HFF-Myc (cell line): ENCODE results near the gene FBLN2.

ENCODE experiments used
- DNase-seq: peaks from one replicate; pipeline ENCODE4 v3.0.0-alpha.2; 2011; ENCODE audit warnings: low read depth; ENCODE audit errors: extremely low read depth
- H3K4me3 ChIP-seq: replicated peaks from 2 replicates; pipeline ENCODE4 v1.5.1; 2011; ENCODE audit warnings: low read depth, mild to moderate bottlenecking, control low read depth, low read length
- TF ChIP-seq, protein P1 (sequence below): IDR thresholded peaks from 2 replicates; pipeline ENCODE4 v1.5.1; 2012; ENCODE audit warnings: mild to moderate bottlenecking, low read depth, low read length, control low read depth; ENCODE audit errors: missing control alignments

FBLN2 gene

DNA sequence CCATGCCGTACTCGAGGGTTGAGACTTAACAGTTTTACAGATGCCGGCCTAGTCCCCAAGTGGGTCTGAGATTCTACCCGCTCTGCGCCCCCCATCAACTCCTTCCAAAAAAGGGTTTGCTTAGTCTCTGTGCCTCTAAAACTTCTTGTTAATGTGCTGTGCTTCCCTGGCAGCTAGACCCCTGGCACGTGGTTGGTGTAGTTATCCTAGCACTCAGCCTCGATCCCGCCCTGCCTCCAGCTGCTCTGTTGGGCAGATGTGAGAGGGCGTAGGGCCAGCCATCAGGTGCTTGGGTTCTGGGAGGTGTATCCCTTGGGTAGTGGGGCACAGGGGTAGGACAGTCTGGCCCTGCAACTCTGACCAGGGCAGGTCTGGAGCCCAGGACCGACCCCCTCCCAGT, 79.5 kb downstream of the FBLN2 start:
- H3K4me3 ChIP-seq: no peak overlapping the region
- no peak for DNase-seq
- TF ChIP-seq, protein P1, sequence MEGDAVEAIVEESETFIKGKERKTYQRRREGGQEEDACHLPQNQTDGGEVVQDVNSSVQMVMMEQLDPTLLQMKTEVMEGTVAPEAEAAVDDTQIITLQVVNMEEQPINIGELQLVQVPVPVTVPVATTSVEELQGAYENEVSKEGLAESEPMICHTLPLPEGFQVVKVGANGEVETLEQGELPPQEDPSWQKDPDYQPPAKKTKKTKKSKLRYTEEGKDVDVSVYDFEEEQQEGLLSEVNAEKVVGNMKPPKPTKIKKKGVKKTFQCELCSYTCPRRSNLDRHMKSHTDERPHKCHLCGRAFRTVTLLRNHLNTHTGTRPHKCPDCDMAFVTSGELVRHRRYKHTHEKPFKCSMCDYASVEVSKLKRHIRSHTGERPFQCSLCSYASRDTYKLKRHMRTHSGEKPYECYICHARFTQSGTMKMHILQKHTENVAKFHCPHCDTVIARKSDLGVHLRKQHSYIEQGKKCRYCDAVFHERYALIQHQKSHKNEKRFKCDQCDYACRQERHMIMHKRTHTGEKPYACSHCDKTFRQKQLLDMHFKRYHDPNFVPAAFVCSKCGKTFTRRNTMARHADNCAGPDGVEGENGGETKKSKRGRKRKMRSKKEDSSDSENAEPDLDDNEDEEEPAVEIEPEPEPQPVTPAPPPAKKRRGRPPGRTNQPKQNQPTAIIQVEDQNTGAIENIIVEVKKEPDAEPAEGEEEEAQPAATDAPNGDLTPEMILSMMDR: no peak

GRCh38 chr3:13628841-13629551, 80.1 kb downstream of the FBLN2 start:
- H3K4me3 ChIP-seq: no peak overlapping the region
- TF ChIP-seq, protein P1: no peak
- DNase-seq: no peak

- no peak overlapping the region for H3K4me3 ChIP-seq
- DNase-seq: no peak
- TF ChIP-seq, protein P1: no peak
Observed at GRCh38 chr3:13629644-13630043, 80.7 kb downstream of the FBLN2 start.

DNA sequence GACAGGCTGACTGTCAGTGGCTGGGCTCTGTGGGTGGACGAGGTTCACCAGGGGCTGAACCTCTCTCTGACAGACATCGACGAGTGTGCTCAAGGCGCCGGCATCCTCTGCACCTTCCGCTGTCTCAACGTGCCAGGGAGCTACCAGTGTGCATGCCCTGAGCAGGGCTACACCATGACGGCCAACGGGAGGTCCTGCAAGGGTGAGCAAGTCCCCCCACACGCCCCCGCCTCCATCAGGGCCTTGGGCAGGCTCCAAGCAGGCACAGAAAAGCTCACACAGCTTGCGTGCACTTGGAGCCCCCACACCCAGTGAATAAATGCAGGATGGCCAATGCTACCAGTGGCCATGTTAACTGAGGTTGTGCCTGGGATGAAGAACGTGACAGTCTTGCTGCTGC, 82.3 kb downstream of the FBLN2 start:
- no peak overlapping the region for H3K4me3 ChIP-seq
- TF ChIP-seq, protein P1: no peak
- no peak for DNase-seq

DNA sequence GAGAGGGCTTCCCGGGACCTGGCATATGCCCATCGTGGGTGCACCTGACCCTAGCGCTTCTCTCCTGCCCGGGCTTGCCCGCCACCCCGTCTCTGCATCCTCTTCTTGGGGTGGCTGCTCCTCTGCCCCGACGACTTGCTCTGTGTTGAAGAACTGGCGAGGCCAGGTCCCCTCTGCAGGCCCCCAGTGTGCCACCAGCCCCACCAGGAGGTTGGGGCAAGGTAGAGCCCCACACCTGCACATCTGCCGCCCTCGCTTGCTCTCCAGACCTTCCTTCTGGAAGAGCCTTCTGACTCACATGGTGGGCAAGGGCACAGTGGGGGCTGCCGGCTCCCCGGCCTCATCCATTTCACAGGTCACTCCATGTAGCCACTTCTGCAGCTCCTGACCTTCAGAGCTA, 84.3 kb downstream of the FBLN2 start:
- no peak overlapping the region for H3K4me3 ChIP-seq
- TF ChIP-seq, protein P1: no peak
- DNase-seq: no peak

DNA sequence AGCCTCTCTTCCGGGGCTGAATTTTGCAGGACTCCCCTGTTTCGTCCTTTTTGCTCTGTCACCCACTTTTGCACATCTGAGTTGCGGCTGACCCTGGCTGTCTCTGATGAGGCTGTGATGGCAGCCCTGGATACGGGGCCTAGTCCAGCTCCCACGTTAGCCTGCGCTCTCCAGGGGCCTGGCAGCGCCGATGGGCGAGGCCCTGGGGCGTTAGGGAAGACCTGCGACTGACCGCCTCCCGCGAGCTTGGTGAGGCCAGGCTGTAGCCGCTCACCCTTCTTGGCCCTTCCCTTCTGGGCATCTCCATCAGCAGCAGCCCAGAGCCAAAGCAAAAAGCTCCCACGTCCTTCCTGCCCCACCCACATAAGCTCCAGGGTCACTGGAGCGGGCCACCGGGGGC, 85.2 kb downstream of the FBLN2 start:
- TF ChIP-seq, protein P1: no peak
- no peak overlapping the region for H3K4me3 ChIP-seq
- DNase-seq: no peak

- TF ChIP-seq, protein P1: no peak
- H3K4me3 ChIP-seq: no peak overlapping the region
- DNase-seq: no peak
Observed at GRCh38 chr3:13634615-13635014, 85.7 kb downstream of the FBLN2 start.
